HepG2 (cell line): ENCODE measurements around the gene CENATAC.

Experiments used
- TF ChIP-seq, protein P1 (sequence below): sonication (generic); formaldehyde crosslinking; IDR thresholded peaks from 2 replicates; pipeline ENCODE4 v1.5.0; 2020; ENCODE audit warnings: mild to moderate bottlenecking, missing genetic modification reagents, moderate library complexity
- TF ChIP-seq, protein P2 (sequence below): sonication (generic); formaldehyde crosslinking; IDR thresholded peaks from 2 replicates; pipeline ENCODE4 v1.4.0; 2020; ENCODE audit warnings: missing genetic modification reagents

GRCh38 chr11:119029069-119029339, 31.1 kb downstream of the CENATAC start:
- TF ChIP-seq, protein P1, sequence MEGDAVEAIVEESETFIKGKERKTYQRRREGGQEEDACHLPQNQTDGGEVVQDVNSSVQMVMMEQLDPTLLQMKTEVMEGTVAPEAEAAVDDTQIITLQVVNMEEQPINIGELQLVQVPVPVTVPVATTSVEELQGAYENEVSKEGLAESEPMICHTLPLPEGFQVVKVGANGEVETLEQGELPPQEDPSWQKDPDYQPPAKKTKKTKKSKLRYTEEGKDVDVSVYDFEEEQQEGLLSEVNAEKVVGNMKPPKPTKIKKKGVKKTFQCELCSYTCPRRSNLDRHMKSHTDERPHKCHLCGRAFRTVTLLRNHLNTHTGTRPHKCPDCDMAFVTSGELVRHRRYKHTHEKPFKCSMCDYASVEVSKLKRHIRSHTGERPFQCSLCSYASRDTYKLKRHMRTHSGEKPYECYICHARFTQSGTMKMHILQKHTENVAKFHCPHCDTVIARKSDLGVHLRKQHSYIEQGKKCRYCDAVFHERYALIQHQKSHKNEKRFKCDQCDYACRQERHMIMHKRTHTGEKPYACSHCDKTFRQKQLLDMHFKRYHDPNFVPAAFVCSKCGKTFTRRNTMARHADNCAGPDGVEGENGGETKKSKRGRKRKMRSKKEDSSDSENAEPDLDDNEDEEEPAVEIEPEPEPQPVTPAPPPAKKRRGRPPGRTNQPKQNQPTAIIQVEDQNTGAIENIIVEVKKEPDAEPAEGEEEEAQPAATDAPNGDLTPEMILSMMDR (CRISPR knock-in tag), result no peak
- TF ChIP-seq, protein P2, sequence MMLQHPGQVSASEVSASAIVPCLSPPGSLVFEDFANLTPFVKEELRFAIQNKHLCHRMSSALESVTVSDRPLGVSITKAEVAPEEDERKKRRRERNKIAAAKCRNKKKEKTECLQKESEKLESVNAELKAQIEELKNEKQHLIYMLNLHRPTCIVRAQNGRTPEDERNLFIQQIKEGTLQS (CRISPR knock-in tag), result no peak
